GM10248 (cell line): Measurements from ENCODE around the gene LGI2.

Source experiments
- CTCF ChIA-PET: fragments of 300-600 bp; sonication (Branson Sonifier 250); formaldehyde crosslinking; extraction: SDS; loops from one replicate; lab custom pipeline; 2021; ENCODE audit warnings: antibody characterized with exemption; lab: Yijun Ruan, JAX
- POLR2A ChIA-PET: fragments of 350-650 bp; sonication (Branson Sonifier 250); formaldehyde crosslinking; extraction: SDS; loops from one replicate; lab custom pipeline; 2020; ENCODE audit warnings: antibody characterized with exemption; lab: Yijun Ruan, JAX
- DNase-seq: peaks from one replicate; pipeline ENCODE4 v3.0.0; 2012; ENCODE audit errors: extremely low spot score
- CTCF ChIP-seq: IDR thresholded peaks from 2 replicates; pipeline ENCODE4 v1.5.1; 2012; ENCODE audit warnings: mild to moderate bottlenecking, low read depth; ENCODE audit errors: extremely low read depth, missing control alignments, control extremely low read depth

Gene LGI2

GRCh38 chr4:25029479-25030276 is 1.1 kb downstream of the LGI2 start:
- DNase-seq, result no peak
- POLR2A ChIA-PET, result no interaction called here

GRCh38 chr4:25028851-25029250 is 1.9 kb downstream of the LGI2 start:
- CTCF ChIA-PET, result no interaction called here
- POLR2A ChIA-PET, result no interaction called here

More at GRCh38 chr4:25029479-25030276, 1.1 kb downstream of the LGI2 start:
- CTCF ChIA-PET, result no interaction called here
- no peak for TF ChIP-seq CTCF

DNA sequence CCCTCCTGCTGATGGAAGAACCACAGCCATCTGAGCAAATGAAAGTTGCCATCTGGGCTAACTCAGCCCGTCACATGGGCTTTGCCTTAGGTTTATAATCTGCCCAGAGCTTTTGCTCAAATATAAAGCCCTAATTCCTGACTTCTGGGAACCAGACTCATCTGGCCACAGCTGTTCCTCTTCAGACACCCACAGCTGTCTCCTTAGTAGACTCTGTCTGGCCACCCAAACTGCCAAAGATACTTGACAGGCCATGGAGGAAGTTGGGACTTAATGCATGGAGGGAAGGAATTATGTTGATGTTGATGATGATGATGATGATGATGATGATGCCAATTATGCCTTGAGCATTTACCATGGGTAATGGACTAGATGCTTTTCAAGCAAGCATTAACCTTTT is 8.0 kb downstream of the LGI2 start:
- ChIA-PET CTCF (no interaction called here), POLR2A (no interaction called here)
- no peak for TF ChIP-seq CTCF
- DNase-seq, result no peak

More at GRCh38 chr4:25028851-25029250, 1.9 kb downstream of the LGI2 start:
- no peak for TF ChIP-seq CTCF
- DNase-seq, result no peak

DNA sequence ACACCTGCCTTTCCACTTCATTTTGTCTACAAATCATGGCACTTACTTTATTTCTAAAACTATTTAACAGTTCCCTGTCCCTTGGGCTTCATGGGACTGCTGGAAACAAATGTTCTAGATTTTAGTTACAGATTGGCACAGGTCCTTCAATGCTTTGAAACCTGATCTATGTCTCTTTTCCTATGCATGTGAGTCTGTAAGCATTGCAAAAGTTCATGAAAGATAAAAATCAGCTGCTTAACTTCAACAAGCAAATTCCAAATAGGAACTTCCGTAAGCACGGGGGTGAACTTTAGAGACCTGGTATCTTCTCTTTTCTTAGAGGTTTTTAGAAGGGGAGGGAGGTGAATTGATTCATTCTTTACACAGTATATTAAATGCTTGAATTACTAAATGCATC is 9.5 kb downstream of the LGI2 start:
- ChIA-PET POLR2A (no interaction called here), CTCF (interaction anchor here (1.2 kb wide), 1 partner anchor 41 kb away, joined by 5 read pairs; no protein-coding TSS in a partner anchor)
- DNase-seq, result no peak
- no peak for TF ChIP-seq CTCF

- ChIA-PET CTCF (interaction anchor here (1.2 kb wide), 1 partner anchor 40 kb away, joined by 5 read pairs; no protein-coding TSS in a partner anchor), POLR2A (no interaction called here)
- no peak for TF ChIP-seq CTCF
- DNase-seq, result no peak
Measured at GRCh38 chr4:25020236-25020635, 10.5 kb downstream of the LGI2 start.

- POLR2A ChIA-PET, result no interaction called here
- DNase-seq, result no peak
- CTCF ChIA-PET, result interaction anchor here (1.2 kb wide), 2 partner anchors 9 to 31 kb away, joined by 3 to 4 read pairs; no protein-coding TSS in a partner anchor
- TF ChIP-seq CTCF, result no peak
Measured at GRCh38 chr4:25019501-25019900, 11.2 kb downstream of the LGI2 start.
